GM12864 (cell line): ENCODE data around the gene ESR1.

Experiments used
- DNase-seq: peaks from one replicate; pipeline ENCODE4 v3.0.0-alpha.2; 2011; ENCODE audit warnings: low read depth
- H3K4me3 ChIP-seq: 2 replicates; pipeline ENCODE4 v1.5.1; 2011; ENCODE audit warnings: mild to moderate bottlenecking, low read depth, low read length, control low read depth
- TF ChIP-seq, protein P1 (sequence below): IDR thresholded peaks from 2 replicates; pipeline ENCODE4 v1.5.1; 2011; ENCODE audit warnings: low read depth, mild to moderate bottlenecking, moderate library complexity, low read length, control low read depth, inconsistent platforms; ENCODE audit errors: missing control alignments

Gene ESR1

DNA sequence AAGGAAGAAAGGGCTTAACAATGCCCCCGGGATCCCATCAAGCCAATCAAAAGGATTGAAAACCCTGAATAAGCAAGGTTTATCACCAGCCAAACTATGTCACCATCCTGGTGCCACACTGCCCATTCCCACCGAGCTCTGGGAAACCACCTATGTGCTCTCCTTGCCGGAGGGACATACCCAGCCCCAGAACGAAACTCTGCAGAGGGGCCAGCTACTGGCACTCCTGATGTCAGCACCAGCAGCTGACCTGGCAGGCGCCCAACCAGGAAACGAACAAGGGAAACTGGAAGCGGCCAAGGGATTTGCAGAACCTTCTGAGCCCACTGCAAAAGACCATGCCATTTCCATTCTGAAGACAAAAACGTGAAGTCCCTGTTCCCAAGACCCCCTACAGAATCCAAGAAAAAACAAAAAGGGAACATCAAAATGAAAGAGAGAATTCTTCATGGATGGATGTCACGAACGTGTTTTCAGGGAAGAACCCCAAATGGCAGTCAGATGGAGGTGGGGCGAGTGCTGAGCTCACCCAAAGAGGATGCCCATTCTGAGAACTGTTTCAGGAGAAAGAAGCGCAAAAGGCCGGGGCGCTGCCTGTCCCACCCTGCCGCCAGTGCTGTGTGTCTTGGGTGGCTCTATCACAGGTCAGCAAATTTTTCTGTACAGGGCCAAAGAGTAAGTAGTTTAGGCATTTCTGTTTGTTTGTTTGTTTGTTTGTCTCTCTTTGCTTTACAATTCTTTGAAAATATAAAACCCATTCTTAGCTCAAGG is 305.2 kb downstream of the ESR1 start:
- DNase-seq = no peak
- H3K4me3 ChIP-seq = no peak overlapping the region

DNA sequence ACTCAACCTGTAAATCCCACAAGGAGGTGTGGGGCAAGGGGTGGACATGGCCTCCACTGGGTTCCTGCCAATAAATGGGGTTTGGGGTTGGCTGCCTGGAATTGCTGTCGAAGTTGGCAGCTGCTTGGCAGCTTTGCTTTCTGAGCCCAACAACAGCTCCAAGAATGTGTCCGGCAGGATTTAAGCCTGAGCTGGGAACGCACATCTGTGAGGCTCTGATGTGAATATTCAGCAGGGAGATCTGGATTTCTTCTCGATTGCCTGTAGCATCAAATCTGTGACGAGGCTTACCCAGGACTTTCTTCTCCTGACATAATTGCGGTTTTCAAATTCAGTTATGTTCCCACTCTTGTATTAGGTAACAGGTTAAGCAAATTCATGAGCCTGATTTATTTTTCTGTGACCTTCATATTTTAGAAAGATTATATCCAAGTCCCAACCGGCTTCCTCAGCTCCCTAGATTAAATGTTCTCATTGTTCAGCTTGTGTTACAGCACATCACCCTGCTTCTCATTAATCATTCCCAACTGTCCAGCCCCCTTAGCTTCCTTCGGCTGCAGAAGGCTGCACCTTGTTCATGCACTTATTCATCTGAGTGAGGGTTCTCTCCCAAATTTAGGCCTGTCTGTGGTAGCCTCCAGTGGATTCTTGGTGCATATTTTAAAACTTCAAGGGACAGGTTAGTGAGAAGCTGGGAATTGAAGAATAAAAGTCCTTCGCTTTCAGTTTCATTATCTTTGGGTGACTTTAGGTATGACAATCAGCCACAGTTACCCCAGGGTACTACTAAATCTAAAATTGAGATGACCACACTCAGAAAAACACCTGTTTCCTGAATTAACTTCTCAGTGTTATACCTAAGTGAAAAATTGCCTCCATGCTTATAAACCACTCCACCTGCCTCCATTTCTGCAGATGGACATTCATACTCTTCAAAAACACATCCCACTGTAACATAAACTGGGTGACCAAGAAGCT is 310.0 kb downstream of the ESR1 start:
- DNase-seq = no peak
- no peak overlapping the region for H3K4me3 ChIP-seq
- TF ChIP-seq, protein P1, sequence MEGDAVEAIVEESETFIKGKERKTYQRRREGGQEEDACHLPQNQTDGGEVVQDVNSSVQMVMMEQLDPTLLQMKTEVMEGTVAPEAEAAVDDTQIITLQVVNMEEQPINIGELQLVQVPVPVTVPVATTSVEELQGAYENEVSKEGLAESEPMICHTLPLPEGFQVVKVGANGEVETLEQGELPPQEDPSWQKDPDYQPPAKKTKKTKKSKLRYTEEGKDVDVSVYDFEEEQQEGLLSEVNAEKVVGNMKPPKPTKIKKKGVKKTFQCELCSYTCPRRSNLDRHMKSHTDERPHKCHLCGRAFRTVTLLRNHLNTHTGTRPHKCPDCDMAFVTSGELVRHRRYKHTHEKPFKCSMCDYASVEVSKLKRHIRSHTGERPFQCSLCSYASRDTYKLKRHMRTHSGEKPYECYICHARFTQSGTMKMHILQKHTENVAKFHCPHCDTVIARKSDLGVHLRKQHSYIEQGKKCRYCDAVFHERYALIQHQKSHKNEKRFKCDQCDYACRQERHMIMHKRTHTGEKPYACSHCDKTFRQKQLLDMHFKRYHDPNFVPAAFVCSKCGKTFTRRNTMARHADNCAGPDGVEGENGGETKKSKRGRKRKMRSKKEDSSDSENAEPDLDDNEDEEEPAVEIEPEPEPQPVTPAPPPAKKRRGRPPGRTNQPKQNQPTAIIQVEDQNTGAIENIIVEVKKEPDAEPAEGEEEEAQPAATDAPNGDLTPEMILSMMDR = no peak

More for the DNA sequence above, 305.2 kb downstream of the ESR1 start:
- TF ChIP-seq, protein P1 = no peak

DNA sequence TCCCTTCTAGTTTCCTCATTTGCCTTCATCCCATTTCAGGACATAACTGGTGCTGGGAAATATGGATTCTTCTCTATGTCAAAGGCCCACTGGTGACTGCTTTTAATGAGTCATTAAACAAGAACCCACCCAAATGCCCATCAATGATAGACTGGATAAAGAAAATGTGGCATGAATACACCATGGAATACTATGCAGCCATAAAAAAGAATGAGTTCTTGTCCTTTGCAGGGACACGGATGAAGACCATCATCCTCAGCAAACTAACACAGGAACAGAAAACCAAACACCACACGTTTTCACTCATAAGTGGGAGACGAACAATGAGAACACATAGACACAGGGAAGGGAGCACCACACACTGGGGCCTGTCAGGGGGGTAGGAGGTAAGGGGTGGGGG is 310.7 kb downstream of the ESR1 start:
- no peak for DNase-seq
- H3K4me3 ChIP-seq = no peak overlapping the region
- TF ChIP-seq, protein P1 = no peak

DNA sequence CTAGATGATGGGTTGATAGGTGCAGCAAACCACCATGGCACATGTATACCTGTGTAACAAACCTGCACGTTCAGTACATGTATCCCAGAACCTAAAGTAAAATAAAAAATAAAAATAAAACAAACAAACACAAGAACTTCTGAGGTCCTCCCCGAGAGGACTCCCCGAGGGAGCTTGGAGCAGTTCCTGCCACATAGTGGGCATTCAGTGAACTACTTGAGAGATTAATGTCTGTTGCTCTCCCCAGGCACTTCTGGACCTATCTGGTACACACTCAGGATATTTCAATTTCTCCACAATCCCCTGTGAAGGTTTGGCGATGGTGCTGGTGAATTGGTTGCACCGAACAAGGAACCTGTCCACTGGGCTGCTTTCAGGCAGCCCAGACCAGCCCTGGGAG is 311.2 kb downstream of the ESR1 start:
- TF ChIP-seq, protein P1 = no peak

DNA sequence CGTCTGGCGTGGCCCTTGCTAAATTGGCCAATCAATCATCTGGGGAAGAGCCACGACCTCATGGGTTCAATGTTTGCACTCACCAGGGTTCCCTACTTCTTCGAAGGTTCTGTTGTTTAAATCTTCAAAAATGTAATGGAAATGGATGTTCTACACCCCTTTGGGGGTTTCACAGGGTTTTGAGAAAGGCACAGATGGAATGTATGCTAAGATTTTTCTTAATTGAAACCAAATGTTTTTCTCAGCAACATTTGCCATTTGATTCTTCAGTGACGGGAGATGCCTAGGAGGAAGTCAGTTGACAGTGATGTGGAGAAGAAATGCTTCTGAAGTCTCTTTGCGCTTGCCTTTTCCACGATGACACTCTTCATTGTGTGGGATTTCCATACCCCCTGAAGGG is 312.3 kb downstream of the ESR1 start:
- DNase-seq = no peak
- TF ChIP-seq, protein P1 = no peak
- no peak overlapping the region for H3K4me3 ChIP-seq

More for the DNA sequence above, 311.2 kb downstream of the ESR1 start:
- no peak for DNase-seq
- H3K4me3 ChIP-seq = no peak overlapping the region

DNA sequence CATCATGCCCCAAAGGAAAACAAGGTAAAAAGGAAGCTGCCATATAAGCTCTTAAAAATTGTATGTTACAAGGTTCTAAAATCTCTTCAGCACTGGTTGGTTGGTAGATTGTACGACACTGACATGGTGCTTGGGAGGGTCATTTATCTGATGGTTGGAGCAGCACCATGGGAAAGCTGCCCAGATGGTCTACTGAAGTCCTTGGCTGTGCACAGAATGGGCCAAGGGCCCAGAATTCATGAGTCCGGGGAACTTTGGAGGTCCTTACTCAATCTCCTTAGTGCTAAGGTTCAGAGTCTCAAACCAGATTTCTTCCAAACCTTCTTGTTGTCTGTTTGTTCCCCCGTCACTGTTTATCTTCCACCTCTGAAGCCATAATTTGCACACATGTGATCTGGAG is 314.4 kb downstream of the ESR1 start:
- DNase-seq = no peak
- no peak overlapping the region for H3K4me3 ChIP-seq
- TF ChIP-seq, protein P1 = no peak
